ENCODE results near the gene SUSD4. TPM values are rescaled to one million over a fixed set of nuclear protein-coding genes. Genes with fewer than 3 reads are reported as not detected.

The SUSD4 gene
- total RNA-seq, 1 experiment from 2014 or later = 2.3 TPM

- Mint-ChIP-seq H3K4me3 (ENCODE audit: unreplicated experiment) (no peak overlapping the region), H3K4me1 (ENCODE audit: insufficient read depth, unreplicated experiment) (peaks cover 6% of the 10 kb centered on the region), H3K27me3 (ENCODE audit: insufficient read depth, unreplicated experiment) (no peaks in the 10 kb centered on the region), H3K27ac (ENCODE audit: low read depth, unreplicated experiment) (no peak overlapping the region), H3K36me3 (ENCODE audit: insufficient read depth, unreplicated experiment) (no peaks in the 10 kb centered on the region), H3K9me3 (ENCODE audit: unreplicated experiment) (no peaks in the 10 kb centered on the region)
- BruUV-seq (replicated peaks) = no TSS peak
- ChIA-PET POLR2A (interaction anchor here (0.5 to 2.0 kb wide), 6 partner anchors 8 to 616 kb away, joined by 3 to 4 read pairs (median 4); no protein-coding TSS in a partner anchor), CTCF (interaction anchor here (1.0 to 1.6 kb wide), 4 partner anchors 9 to 207 kb away, joined by 3 to 4 read pairs (median 4); no protein-coding TSS in a partner anchor)
- peak; percentile 38 for DNase-seq (ENCODE audit: unreplicated experiment)
- TF ChIP-seq CTCF (IDR thresholded peaks at IDR 0.05; ENCODE audit: unreplicated experiment) = no peak
- intact Hi-C loops (cut with micrococcal nuclease) = no loop called here
Measured at GRCh38 chr1:223341121-223341520, 22.9 kb downstream of the SUSD4 start.

- TF ChIP-seq CTCF (IDR thresholded peaks at IDR 0.05; ENCODE audit: unreplicated experiment) = no peak
- no peaks in the 10 kb centered on the region for H3K9me3 Mint-ChIP-seq (ENCODE audit: unreplicated experiment)
- POLR2A ChIA-PET = interaction anchor here (0.5 to 2.0 kb wide), 6 partner anchors 9 to 205 kb away, joined by 3 to 4 read pairs (median 4); no protein-coding TSS in a partner anchor
- no peaks in the 10 kb centered on the region for H3K36me3 Mint-ChIP-seq (ENCODE audit: insufficient read depth, unreplicated experiment)
- no peak overlapping the region for H3K4me3 Mint-ChIP-seq (ENCODE audit: unreplicated experiment)
- no TSS peak for BruUV-seq (replicated peaks)
- peaks cover 6% of the 10 kb centered on the region for H3K4me1 Mint-ChIP-seq (ENCODE audit: insufficient read depth, unreplicated experiment)
- no peak for DNase-seq (ENCODE audit: unreplicated experiment)
- no peak overlapping the region for H3K27ac Mint-ChIP-seq (ENCODE audit: low read depth, unreplicated experiment)
- H3K27me3 Mint-ChIP-seq (ENCODE audit: insufficient read depth, unreplicated experiment) = peaks cover 3% of the 10 kb centered on the region
- CTCF ChIA-PET = interaction anchor here (0.6 to 1.6 kb wide), 9 partner anchors 8 to 1408 kb away, joined by 3 to 4 read pairs (median 3); no protein-coding TSS in a partner anchor
- intact Hi-C loops (cut with micrococcal nuclease) = no loop called here
Measured at GRCh38 chr1:223340637-223341036, 23.3 kb downstream of the SUSD4 start.

- intact Hi-C loops (cut with micrococcal nuclease) = no loop called here
- no TSS peak for BruUV-seq (replicated peaks)
Measured at GRCh38 chr1:223339861-223340260, 24.1 kb downstream of the SUSD4 start.

More at GRCh38 chr1:223339861-223340260, 24.1 kb downstream of the SUSD4 start:
- no peaks in the 10 kb centered on the region for H3K9me3 Mint-ChIP-seq (ENCODE audit: unreplicated experiment)
- H3K27me3 Mint-ChIP-seq (ENCODE audit: insufficient read depth, unreplicated experiment) = peaks cover 11% of the 10 kb centered on the region
- peaks cover 6% of the 10 kb centered on the region for H3K4me1 Mint-ChIP-seq (ENCODE audit: insufficient read depth, unreplicated experiment)
- TF ChIP-seq CTCF (IDR thresholded peaks at IDR 0.05; ENCODE audit: unreplicated experiment) = no peak
- H3K27ac Mint-ChIP-seq (ENCODE audit: low read depth, unreplicated experiment) = no peak overlapping the region
- H3K36me3 Mint-ChIP-seq (ENCODE audit: insufficient read depth, unreplicated experiment) = no peaks in the 10 kb centered on the region
- H3K4me3 Mint-ChIP-seq (ENCODE audit: unreplicated experiment) = no peak overlapping the region
- POLR2A ChIA-PET = interaction anchor here (1.4 to 2.0 kb wide), 3 partner anchors 11 to 204 kb away, joined by 4 read pairs; no protein-coding TSS in a partner anchor
- CTCF ChIA-PET = interaction anchor here (0.6 to 1.6 kb wide), 9 partner anchors 19 to 1409 kb away, joined by 3 to 4 read pairs (median 3); no protein-coding TSS in a partner anchor
- no peak for DNase-seq (ENCODE audit: unreplicated experiment)
